ENCODE data around the gene NIN.

The NIN gene

DNA sequence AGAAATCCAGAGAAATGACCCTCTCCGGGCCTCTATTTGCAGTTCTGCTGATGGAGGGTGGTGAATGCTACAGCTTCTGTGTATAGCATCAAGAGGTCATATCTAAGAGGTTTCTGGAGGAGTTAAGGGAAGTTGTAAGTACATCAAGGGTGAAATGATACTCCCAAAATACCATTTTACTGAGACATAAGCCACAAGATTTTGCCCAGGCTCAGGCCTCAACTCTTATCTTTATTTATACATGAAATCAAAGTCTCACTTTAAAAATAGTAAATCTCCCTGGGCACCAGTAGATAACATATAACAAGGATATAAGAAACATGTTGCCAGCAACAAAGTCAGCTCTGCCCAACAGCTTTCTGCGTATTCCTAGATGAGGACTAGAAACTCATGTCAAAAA lies 40.4 kb downstream of the NIN start:
- no peak for DNase-seq (ENCODE audit: low read depth)

DNA sequence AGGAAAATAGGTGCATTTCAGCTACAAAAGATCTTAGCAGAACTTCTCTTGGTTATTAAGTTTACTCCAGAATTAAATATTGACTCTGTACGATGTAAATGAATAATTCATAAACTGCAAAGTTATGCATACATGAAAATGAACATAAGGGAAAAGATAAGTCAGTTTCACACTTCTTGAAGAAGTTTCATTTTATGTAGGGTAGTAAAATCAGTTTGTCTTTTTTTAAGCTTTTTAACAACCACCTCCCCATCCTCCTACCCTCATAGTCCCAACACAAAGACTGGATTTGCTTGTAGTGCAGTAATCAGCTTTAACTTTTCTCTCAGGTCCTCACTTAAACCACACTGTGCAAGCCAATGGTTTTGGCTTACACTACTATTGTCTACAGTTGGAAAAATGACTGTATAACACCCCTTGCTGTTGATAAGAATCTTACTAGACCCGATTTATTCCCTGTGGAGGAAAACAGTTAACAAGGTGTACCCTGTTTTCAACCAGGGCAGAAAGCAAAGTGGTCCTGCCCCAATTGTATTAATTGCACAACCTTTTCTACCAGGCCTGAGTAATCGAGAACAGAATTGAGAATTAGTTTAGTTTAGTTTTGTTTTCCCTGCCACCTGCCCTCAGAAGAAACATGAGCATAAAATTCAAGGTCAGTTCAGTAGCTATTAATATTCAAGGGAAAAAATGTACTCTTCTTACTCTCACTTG lies 44.1 kb downstream of the NIN start:
- DNase-seq (ENCODE audit: low read depth), result no peak

DNA sequence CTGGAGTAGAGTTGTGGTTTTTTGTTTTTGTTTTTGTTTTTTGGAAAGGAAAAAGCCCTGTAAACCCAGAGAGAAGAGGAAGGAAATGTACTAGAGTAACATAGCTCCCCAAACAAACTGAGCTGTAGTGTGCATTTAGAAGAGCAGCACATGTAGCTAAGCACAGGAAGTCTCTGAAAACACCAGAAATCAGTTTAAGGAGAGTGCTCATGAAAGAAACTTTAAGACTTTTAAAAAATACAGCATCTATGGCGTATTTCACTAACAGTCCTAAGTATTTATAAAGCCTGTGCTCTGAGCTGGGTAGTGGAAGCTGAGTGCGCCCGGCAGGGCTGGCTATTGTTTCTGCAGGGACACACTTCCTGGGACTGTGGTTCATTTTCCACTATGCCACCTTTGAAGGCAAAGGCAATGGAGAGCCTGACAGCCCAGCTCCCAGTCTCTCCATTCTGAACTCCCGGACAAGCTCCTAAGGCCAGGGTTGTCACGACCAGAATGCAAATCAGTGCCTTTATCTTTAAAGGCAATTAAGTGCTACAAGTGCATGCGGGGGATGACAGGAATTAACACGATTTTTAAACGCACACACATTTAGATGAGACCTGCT lies 45.4 kb downstream of the NIN start:
- DNase-seq (ENCODE audit: low read depth), result no peak

DNA sequence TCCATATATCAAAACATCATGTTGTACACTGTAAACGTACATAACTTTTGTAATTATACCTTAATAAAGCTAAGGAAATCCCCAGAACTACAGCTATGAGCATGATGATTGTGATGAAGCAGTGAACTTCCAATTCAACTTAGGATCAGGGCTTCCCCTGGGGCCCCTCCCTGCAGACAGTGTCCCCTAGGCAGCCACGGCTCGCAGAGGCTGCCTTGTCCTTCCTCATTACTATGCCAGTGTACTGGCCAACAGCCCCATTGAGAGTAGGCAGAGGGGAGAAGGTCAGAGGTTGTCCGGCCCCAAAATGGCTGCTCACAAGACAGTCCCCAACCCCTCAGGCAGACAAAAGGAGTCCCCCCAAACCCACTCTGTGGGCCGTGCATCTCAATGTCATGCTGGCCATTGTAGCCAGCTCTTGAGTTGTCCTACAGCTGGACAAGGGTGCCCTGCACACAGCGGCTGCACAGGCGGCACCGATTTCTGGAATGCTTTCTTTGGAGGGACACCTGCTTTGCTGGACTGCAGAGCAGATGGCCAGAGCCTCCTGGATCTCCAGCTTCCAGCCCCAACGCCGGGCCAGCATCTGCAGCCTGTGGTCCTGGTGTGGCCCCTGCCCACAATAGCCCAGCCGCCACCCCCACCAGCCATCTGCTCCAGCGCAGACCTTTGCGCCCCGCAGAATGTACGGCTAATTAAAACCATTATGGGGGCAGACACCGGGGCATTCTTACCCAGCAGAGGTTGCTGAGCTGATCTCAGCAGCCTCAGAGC lies 46.1 kb downstream of the NIN start:
- no peak for DNase-seq (ENCODE audit: low read depth)

DNA sequence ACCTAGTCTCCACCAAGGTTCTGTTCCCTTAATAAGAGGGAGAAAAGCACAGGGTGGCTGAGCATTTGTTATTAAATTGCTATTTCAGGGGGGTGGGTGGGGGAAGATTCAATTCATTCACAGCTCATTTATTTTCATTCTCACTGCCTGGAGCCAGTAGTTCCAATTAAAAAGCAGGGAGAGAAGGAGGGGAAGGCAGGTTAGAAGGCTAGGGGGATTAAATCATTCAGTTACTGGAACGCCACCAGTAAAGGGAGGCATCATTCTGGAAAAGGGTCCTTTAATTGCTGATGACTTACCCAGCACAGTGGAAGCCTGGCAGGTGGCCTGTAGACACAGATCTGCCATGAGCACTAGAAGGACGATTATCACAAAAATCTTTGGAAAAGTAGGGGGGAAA lies 47.4 kb downstream of the NIN start:
- no peak for DNase-seq (ENCODE audit: low read depth)

DNA sequence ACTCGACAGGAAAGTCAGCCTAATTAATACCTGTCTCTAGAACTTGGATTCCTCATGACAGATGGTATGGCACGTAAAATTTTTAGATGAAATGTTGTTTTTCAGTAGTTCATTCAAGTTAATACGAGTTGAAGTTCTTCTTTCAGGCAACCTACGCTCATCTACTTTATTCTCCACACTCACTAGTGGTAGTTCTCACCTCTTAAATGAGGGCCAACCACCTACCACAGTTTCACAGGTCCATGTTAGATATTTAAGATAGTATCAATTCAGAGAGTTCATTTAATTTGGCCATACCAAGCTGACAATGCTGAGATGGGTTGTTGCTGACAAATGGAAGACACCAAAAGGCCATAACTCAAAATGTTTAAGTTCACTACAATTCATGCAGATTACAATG lies 50.6 kb downstream of the NIN start:
- DNase-seq (ENCODE audit: low read depth), result no peak

DNA sequence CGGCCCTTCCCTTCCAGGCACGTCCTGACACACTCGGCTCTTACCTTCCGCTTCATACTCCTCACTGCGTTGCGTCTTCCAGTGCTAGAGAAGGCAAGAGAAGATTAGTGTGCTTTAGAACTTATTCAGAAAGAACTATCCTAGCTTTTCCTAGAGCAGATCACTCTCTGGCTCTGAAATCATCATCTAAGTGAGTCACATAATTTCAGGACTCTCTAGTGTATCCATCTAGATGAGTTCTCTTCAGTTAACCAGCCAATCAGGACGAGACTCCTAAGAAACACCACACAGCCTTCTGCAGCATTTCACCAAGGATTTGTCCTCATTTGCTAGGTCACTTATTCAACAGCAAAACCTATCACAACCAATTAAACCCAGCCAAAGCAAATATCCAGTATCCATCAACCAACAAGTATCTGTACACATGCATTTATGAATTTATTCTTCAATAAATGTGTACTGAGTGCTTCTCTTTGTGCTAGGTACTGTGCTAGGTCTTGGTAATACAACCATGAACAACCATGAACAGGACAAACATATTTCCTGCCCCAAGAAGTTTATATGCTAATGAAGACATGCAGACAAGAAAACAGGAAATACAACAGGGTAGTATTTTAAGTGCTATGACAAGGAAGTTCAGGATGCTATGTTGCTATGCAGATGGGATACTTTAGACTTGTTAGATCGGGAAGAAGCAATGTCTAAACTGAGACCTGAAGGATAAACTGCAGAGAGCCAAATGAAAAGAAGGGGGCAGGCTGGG lies 52.1 kb downstream of the NIN start:
- DNase-seq (ENCODE audit: low read depth), result no peak

DNA sequence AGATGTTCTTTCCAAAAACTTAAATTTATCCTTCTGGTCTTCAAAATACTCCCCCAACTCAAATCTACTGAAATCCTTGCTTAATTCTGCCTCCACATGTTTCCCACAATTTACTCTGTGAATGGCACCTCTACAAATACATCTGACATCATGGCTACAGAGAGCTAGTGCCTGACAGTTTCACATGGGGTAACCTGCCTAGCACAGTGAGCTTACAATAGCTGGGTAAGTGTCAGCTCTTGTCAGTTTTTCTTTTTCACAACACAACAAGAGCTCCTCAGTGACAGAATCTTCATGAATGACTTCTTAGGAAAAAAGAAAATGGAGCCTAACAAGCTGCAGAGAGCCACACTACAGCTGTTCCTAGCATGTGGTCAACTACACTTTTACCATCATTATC lies 54.4 kb downstream of the NIN start:
- no peak for DNase-seq (ENCODE audit: low read depth)

DNA sequence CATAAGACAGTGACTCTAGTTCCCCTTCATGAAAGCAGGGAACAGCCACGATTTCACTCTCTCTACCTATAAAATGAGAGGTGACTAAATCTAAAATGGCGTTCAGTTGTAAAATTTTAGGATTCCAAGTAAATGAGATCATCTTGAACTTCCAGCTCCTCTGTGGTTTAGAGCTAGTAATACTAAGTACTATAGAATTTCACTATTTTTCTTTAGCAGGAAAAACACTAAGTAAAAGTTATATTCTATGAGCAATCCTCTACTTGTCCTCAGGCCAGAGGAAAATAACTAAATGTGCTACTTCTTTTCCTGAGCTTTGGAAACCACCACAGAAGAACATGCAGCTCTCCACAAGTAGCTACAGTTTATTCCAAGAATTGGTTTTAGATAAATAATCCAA lies 55.6 kb downstream of the NIN start:
- DNase-seq (ENCODE audit: low read depth), result no peak

DNA sequence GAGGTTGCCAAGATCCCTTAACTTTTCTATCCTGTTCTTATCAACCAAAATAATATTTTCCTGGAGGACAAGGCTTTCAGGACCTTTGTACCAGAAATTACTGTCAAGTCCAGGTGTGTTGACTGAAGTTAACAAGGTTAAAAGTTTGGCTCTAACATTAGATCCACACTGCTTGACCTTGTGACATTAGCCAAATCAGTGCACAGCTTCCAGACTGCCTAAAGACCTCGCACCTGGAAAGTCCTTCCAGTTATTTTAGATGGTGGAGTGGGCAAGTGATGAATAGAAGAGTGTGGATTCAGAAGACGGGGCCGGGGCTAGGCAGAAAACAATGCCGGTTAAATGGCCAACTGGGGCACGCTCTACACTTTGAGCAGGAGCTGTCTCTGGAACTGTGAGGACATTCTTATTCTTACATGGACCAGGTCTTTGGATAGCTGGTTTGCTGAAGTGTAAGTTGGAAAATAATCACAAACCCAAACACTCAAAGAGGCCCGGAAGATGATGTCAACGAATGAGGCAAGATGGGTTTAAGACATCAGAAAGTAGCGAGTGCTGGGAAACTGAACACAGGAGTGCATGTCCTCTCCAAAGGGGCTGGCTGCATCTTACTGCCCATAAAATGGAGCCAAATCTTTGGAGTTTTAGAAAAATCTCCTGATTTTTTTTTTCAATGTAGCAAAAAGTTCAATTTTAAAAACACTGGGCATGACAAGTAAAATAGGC lies 56.3 kb downstream of the NIN start:
- no peak for DNase-seq (ENCODE audit: low read depth)

DNA sequence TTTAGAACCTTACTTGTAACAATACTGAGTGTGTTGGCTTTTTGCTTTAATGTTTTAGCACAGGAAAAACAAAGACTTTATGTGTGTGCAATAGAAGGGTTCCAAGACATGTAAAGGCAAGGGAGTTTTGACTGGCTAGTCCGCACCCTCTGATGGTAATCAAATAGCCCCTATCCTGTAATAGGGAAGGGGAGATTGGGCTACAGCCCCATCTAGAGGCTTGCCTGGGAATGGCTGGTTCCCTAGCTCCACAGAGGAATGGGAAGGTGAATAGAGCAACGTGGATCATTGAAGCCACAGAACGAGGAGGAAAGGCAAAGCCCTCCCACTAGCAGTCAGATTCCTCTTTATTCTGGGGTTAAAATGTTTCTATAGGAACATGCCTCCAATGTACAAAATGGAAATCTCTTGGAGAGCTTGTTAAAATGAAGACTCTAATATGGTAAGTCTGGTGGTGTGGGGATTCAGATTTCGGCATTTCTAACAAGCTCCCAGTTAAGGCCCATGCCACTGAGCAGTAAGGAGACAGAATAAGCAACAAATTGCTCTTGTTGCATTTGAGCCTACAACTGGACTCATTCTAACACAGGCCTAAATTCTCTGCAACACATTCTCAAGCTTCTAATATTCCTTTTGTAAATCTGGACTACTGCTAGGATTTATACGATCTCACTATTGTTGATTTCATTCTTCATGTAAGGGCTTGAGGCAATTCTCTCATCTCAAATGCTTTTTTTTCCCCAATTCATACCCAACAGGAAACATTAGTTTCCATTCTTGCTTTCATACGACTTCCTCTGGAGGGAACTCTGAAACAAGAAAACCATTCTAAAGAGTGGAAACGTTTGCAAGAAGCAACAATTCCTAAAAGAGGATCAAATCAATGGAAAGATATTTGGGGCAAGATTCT lies 57.1 kb downstream of the NIN start:
- DNase-seq (ENCODE audit: low read depth), result no peak

DNA sequence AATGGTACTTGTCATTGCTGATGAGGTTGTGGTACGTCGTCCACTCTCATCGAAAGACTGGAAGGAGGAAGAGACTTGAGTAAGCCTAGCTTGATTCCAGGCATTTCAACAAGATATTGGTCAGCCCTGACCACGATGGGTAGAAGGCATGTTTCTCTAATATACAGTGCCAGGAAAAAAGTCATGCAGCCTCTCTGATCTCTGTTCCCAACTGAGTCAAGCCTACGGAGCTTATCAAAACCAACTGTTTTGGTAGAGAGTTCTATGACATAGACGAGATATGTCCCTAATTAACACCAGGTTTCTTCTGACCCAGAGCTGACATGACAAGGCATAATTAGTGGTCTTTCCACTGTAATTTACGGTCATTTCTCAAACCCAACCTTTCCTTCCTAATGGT lies 58.5 kb downstream of the NIN start:
- DNase-seq (ENCODE audit: low read depth), result no peak

DNA sequence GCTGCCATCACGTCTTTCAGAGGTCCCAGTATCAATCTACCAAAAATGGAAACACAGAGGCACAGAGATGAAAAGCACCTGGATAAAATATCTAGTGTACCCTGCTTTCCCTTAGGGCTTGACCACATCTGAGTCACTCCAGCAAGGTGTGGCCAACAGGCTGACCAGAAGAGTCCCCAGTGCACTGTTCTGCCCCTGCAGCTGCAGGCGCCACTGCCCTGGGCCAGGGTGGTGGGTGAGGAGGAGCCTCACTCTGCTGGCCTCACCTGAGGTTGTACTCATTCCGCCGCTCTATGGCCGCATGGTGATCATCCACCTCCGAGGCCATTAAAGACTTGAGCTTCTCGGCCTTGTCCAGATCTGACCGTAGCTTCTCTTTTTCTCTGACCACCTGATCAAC lies 60.4 kb downstream of the NIN start:
- no peak for DNase-seq (ENCODE audit: low read depth)

DNA sequence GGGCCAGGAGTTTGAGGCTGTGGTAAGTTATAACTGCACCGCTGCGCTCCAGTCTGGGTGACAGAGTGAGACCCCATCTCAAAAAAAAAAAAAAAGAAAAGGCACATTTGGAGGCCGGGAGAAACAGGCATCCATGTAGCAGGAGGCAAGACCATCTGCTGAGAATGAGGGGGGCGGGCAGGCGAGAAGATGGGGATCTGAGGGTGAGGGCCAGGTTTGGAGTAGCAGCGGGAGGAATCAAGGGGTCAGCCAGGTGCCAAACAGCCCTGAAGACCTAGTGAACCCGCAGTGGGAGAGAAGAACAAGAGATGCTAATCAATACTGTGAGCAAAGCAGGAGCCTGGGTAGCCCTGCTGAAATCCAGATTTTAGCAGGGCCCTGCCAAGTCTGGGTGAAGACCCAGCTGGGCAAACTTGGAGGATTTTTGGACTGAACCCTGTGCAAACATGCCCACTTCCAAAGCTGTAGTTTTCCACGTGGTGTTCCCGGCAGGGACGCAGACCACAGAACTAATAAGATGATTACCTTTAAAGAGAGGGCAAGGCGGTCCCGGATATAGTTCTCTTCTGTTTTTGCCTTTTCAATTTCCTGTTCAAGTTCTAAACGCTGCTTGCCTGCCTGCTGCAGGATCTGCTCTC lies 61.0 kb downstream of the NIN start:
- DNase-seq (ENCODE audit: low read depth), result no peak

DNA sequence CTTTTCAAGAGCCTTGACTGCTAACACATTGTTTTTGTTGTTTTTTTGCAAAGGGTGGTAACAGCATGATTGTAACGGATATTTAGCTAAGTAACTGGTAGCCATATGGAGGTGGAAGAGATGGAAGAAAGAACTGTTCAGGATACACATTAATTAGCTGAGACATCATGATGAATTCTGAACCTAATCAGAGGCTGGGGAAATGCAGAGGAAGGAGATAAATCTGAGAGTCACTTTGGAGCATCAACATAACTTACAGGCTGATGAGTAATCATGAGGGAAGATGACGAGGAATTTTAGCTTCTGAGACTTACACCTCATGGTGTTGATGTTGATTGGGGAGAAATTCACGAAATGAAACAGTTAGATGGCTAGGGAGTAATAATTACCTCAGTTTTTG lies 62.3 kb downstream of the NIN start:
- DNase-seq (ENCODE audit: low read depth), result no peak

DNA sequence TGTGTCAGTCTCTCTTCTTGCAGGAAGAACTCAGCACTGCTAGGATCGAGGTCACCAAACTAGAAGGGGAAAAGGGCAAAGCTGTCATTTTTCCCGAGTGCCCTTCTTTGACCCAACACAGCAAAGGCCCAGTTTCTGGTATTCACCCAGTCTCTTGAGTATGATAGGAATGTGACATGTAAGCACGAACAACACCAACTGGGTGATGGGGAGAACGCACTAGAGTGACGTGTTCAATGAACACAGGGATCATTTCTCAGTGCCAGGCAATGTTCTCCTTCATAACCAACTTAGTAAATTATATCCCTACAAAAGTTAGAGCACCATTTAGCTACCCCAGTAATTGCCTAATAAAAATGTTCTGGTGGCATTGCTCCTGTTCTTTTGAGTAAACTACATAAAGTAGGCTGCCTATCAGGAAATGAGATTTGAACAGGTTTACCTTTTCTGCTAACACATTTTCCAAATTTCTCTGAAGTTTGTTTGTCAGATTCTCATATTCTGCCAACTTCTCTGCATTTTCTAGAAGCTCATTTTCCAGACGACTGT lies 64.5 kb downstream of the NIN start:
- no peak for DNase-seq (ENCODE audit: low read depth)

DNA sequence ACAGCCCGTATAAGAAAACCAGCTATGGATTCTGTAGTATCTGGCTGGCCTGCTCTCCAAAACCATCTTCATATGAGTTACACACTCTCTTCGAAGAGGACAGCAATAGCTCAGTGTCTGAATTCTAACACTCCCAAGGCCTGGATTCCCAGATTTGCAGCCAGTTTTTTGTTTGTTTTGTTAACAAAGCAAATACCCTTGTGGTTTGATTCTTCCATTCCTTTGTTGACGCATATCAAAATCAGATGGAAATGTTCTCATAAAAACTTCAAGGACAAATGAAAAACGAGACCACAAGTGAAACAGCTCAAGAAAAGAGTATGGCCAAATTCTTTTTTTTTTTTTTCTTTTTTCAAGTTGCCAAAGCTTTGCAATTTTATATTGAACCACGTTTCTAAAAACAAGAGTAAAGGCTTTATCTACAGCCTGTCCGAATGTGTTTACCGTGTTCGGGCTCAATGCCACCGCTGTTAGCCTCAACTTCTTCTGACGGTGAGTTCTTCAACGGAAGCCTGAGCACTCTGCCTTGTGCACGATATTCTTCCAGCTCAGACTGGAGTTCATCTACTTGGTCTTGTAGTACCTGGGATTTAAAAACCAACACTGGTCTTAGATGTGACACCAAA lies 67.5 kb downstream of the NIN start:
- DNase-seq (ENCODE audit: low read depth), result no peak

DNA sequence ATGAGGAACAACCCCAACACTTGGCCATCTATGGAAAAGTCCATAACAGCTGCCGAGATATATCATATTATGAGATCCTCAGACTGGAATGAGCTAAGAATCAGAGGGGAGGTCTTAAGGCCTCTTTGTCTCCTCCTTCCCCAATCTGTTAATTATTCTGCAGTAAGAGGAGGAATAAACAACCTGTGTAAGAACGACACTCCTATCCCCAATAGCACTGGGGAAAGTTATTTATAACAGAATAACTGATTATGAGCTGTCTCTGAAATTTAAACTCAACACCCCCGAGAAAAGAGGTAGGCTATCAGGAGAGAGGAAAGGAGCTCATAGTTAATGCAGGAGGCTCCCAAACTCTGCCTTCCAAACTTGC lies 68.0 kb downstream of the NIN start:
- DNase-seq (ENCODE audit: low read depth), result no peak

DNA sequence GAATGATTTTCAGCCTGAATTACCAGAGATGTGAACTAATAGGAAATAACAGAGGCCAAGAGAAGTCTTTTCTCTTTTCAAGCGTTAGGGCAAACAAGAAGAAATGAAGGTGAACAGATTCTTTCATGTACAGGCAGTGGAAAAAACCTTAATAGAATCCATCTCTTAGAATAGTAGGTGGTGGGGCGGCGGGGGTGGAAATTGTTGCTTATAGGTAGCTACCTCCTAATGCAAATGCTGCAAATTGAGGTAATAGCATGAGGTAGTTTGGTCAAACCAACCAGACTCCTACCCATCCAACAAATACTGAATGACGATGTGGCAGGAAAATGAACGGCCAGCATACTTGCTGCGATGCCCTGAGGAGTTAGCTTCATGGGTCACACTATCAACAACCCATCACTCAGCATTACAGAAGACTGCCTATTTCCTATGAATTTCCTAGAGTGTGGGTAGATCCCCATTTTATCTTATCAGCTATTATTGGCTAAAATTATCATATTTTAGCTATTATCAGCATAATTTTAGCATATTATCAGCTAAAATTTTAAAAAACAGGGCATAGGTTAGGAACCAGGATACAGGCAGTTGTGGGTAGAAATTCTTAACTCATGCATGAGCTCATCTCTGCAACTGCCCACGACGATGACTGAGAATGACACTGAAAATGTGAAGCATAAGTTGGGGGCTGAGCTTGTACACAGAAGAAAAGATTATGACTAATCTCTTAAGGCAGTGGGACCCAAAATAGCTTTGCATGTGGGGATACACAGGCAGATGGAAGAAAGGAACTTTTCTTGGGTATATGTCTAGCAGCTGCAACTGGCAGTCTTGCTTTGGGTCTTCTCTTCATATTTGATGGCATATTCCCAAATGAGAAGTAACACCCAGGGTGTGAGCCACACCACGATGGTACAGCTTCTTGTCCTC lies 68.7 kb downstream of the NIN start:
- no peak for DNase-seq (ENCODE audit: low read depth)
